Epithelial cell of proximal tubule (primary cell): ENCODE measurements around the gene ZC3H6. TPM values are rescaled to one million over a fixed set of nuclear protein-coding genes. Genes with fewer than 3 reads are reported as not detected.

Experiments used
- DNase-seq: peaks from one replicate; pipeline ENCODE4 v3.0.0-alpha.2; 2011; ENCODE audit warnings: low read depth
- H3K4me3 ChIP-seq: 2 replicates; pipeline ENCODE4 v1.5.1; 2011; ENCODE audit warnings: low read depth, mild to moderate bottlenecking, low read length
- CTCF ChIP-seq: conservative IDR thresholded peaks from 2 replicates; pipeline ENCODE4 v1.5.1; 2012; ENCODE audit warnings: low read depth, mild to moderate bottlenecking, low read length
- total RNA-seq: library from RNA; depleted of rRNA; stranded (reverse); fragments of >200 nt; gene quantifications from 2 replicates; pipeline ENCODE4 v1.2.3, GENCODE V29; 2015

The ZC3H6 gene
- total RNA-seq, 1 donor from 2014 or later = 6.7 TPM

- no peak for DNase-seq
Observed at GRCh38 chr2:112321375-112322320, 46.3 kb downstream of the ZC3H6 start.

GRCh38 chr2:112322919-112323318 is 47.5 kb downstream of the ZC3H6 start:
- H3K4me3 ChIP-seq = no peak overlapping the region
- DNase-seq = no peak
- TF ChIP-seq CTCF = no peak

More at GRCh38 chr2:112321375-112322320, 46.3 kb downstream of the ZC3H6 start:
- H3K4me3 ChIP-seq = no peak overlapping the region
- TF ChIP-seq CTCF = no peak

GRCh38 chr2:112332123-112332696 is 56.8 kb downstream of the ZC3H6 start:
- TF ChIP-seq CTCF = no peak
- no peak overlapping the region for H3K4me3 ChIP-seq

DNA sequence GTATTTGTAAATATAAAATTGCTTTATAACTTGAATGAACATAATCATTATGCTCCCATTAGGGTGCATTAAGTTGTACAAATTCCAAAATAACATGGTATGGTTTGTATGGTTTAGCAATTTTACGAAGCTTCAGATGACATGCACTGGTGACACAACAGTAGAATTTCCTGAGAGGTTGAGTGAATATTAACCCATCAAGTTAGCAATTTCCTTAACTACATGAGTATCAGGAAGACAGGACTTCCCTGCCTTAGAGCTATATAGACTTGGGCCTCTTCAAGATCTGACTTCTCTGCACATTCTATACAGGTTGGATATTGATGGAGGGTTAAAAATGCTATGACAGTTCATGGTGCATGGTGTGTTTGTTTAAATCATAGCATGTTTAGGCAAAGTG is 60.2 kb downstream of the ZC3H6 start:
- peak; percentile 29 for DNase-seq
- no peak for TF ChIP-seq CTCF
- H3K4me3 ChIP-seq = no peak overlapping the region

More at GRCh38 chr2:112332123-112332696, 56.8 kb downstream of the ZC3H6 start:
- DNase-seq = no peak

GRCh38 chr2:112339986-112340385 is 64.6 kb downstream of the ZC3H6 start:
- TF ChIP-seq CTCF = no peak
- no peak overlapping the region for H3K4me3 ChIP-seq
- no peak for DNase-seq

DNA sequence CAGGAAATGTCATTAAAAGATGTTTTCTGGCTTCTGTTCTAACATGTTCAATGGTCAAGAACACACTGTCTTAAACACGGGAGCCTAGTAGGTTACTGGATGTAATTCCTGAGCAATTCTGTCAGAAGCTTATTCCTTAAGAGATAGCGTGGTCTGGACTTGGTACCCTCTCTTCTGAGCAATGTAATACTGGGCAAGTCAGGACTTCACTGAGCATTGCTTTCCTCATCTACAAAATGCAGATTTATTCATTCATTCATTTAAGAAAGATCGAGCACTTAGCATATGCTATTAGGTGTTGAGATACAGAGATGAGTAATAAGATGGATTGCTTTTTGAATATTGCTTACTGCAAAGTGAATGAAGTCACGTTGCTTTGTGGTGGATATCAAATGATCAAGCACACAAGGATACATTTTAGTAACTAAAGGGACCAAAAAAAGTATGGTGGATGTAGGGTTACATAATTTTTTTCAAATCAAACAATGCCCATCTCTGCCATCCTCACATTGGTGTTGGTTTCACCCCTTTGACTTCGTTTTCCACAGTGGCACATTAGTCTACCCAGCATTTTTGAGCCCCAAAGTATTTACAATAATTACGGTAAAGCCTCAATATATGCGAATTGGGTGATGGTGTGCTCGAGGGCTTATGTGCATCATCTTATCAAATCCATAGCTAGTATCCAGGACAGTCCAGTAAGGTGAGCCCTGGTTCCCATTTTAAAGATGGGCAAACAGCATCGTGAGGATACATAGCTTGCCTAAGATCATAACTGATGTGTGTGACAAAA is 65.3 kb downstream of the ZC3H6 start:
- DNase-seq = no peak
- H3K4me3 ChIP-seq = no peak overlapping the region
- no peak for TF ChIP-seq CTCF
